ENCODE measurements around the gene NOSTRIN.

NOSTRIN gene

DNA sequence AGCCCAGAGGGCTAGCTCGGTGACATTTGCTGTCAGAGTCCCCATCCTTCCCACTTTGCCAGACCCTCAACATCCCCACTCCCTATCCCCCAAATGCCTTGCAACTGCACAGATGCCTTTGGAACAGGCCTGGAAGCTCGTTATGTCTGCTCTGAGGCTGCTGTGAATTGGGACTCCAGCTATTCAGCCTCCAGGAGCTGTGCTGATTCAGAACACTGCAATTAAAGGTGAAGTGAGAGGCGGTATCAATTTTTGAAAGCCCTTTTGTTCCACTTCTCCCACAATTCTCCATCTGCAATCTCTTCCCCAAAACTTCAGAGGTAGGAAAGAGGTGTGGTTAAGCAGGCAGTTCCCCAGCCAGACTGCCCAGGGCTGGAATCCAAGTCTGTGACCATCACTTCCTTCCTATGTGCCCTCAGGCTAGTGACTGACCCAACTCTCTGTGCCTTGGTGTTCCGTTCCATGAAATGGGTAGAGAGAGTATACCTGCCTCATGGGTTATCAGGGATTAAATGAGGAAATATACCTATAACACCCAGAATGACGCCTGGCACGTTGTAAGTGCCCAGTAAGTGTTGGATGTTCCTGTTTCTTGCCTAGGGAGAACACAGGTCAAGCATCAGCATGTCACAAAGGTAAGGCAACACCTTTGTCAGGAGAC lies 17.5 kb downstream of the NOSTRIN start:
- TF ChIP-seq SUZ12 (IDR thresholded peaks at IDR 0.05; ENCODE audit: extremely low read depth, insufficient read depth, insufficient read length) (no peak), YY1 (IDR thresholded peaks at IDR 0.05; ENCODE audit: insufficient read depth, insufficient read length) (no peak), ZNF274 (IDR thresholded peaks at IDR 0.05; ENCODE audit: low read depth, low read length) (no peak)

DNA sequence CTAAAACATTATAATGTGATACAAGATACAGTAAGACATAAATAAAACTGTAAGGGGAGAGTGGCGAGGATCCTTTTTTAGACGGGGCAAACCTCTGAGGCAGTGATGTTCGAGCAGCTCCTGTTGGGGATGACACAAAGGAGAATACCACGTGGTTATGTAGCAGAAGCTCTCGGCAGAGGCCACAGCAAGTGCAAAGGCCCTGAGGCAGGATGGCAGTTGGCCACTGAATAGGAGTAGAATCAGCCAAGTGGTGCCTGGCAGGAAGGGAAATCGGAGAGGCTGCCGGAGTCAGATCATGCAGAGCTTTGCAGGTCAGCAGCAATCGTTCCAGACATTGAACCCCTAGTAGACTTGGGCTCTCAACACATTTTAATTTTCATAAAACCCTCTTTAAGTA lies 19.1 kb downstream of the NOSTRIN start:
- Histone ChIP-seq H3K4me1 (ENCODE audit: insufficient read depth, insufficient read length) (peaks cover 3% of the 10 kb centered on the region), H3K4me3 (ENCODE audit: insufficient read length, low read depth) (no peak overlapping the region), H3K27me3 (ENCODE audit: insufficient read depth, insufficient read length) (no peaks in the 10 kb centered on the region), H3K36me3 (ENCODE audit: insufficient read depth, insufficient read length, low read length) (no peaks in the 10 kb centered on the region), H3K9ac (ENCODE audit: insufficient read length, low read depth) (no peak overlapping the region), H3K9me3 (ENCODE audit: insufficient read depth, low read length) (no peaks in the 10 kb centered on the region)
- DNase-seq (ENCODE audit: low read depth, low spot score), result no peak
- TF ChIP-seq ZNF274 (IDR thresholded peaks at IDR 0.05; ENCODE audit: low read depth, low read length) (no peak), YY1 (IDR thresholded peaks at IDR 0.05; ENCODE audit: insufficient read depth, insufficient read length) (no peak), SUZ12 (IDR thresholded peaks at IDR 0.05; ENCODE audit: extremely low read depth, insufficient read depth, insufficient read length) (no peak)

More for the DNA sequence above, 17.5 kb downstream of the NOSTRIN start:
- Histone ChIP-seq H3K36me3 (ENCODE audit: insufficient read depth, insufficient read length, low read length) (no peaks in the 10 kb centered on the region), H3K4me1 (ENCODE audit: insufficient read depth, insufficient read length) (peaks cover 3% of the 10 kb centered on the region), H3K4me3 (ENCODE audit: insufficient read length, low read depth) (no peak overlapping the region), H3K9me3 (ENCODE audit: insufficient read depth, low read length) (no peaks in the 10 kb centered on the region), H3K9ac (ENCODE audit: insufficient read length, low read depth) (no peak overlapping the region), H3K27me3 (ENCODE audit: insufficient read depth, insufficient read length) (no peaks in the 10 kb centered on the region)
- DNase-seq (ENCODE audit: low read depth, low spot score), result no peak

DNA sequence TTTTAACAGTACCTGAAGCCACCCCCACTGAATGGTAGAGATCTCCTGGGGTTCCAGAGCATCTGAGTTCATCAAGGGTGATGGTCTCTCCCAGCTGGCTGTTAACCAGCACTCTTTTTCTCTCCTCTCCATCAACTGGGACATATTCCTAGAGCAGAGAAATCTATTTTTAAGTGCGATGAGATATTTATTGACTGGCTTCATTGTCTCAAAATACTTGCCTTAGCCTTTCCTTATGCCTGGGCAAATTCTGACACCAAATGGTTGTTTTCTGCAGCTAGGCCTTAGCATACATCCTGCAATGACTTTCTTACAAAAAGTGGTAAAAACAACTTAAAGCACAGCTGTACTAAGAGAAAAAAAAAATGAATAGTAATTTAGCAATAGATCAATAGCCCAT lies 19.6 kb downstream of the NOSTRIN start:
- no peak for DNase-seq (ENCODE audit: low read depth, low spot score)
- no peaks in the 10 kb centered on the region for H3K9me3 ChIP-seq (ENCODE audit: insufficient read depth, low read length)

DNA sequence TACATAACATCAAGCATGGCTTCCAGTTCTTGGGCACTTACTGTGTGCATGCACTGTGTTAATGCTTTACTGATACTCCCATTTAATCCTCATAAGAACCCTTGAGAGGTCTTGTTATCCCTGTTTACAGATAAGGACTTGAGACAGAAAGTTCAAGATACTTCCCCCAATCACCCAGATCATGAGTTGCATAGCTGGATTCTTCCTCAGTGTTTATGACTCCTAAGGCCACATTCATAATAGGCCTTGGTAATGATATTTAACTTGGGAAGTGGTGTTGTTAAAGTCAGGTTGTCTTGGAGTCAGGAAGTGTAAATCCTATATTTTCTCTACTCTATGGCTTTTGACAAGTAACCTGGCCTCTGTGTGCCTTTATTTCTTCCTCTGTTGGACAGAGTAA lies 22.7 kb downstream of the NOSTRIN start:
- no peak overlapping the region for H3K4me3 ChIP-seq (ENCODE audit: insufficient read length, low read depth)
- DNase-seq (ENCODE audit: low read depth, low spot score), result no peak
- H3K4me1 ChIP-seq (ENCODE audit: insufficient read depth, insufficient read length), result peaks cover 3% of the 10 kb centered on the region
- no peak overlapping the region for H3K9ac ChIP-seq (ENCODE audit: insufficient read length, low read depth)
- no peaks in the 10 kb centered on the region for H3K36me3 ChIP-seq (ENCODE audit: insufficient read depth, insufficient read length, low read length)
- H3K9me3 ChIP-seq (ENCODE audit: insufficient read depth, low read length), result no peaks in the 10 kb centered on the region
- no peaks in the 10 kb centered on the region for H3K27me3 ChIP-seq (ENCODE audit: insufficient read depth, insufficient read length)
- no peak for TF ChIP-seq YY1 (IDR thresholded peaks at IDR 0.05; ENCODE audit: insufficient read depth, insufficient read length)
- TF ChIP-seq ZNF274 (IDR thresholded peaks at IDR 0.05; ENCODE audit: low read depth, low read length), result no peak
- no peak for TF ChIP-seq SUZ12 (IDR thresholded peaks at IDR 0.05; ENCODE audit: extremely low read depth, insufficient read depth, insufficient read length)

More for the DNA sequence above, 19.6 kb downstream of the NOSTRIN start:
- no peak for TF ChIP-seq ZNF274 (IDR thresholded peaks at IDR 0.05; ENCODE audit: low read depth, low read length)
- no peak for TF ChIP-seq YY1 (IDR thresholded peaks at IDR 0.05; ENCODE audit: insufficient read depth, insufficient read length)
- no peak for TF ChIP-seq SUZ12 (IDR thresholded peaks at IDR 0.05; ENCODE audit: extremely low read depth, insufficient read depth, insufficient read length)
- Histone ChIP-seq H3K4me1 (ENCODE audit: insufficient read depth, insufficient read length) (peaks cover 3% of the 10 kb centered on the region), H3K27me3 (ENCODE audit: insufficient read depth, insufficient read length) (no peaks in the 10 kb centered on the region), H3K36me3 (ENCODE audit: insufficient read depth, insufficient read length, low read length) (no peaks in the 10 kb centered on the region), H3K9ac (ENCODE audit: insufficient read length, low read depth) (no peak overlapping the region), H3K4me3 (ENCODE audit: insufficient read length, low read depth) (no peak overlapping the region)

DNA sequence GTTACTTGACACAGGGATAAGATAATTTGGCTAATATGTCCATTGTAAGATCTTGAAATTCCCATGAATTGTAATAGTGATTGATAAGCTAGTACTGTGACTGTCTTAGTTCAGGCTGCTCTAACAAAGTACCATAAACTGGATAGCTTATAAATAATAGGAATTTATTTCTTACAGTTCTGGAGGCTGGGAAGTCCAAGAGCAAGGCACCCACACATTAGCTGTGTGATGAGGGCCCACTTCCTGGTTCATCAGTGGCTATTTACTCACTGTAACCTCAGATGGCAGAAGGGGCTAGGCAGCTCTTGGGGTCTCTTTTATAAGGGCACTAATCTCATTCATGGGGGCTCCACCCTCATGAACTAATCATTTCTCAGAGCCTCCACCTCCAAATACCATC lies 28.5 kb downstream of the NOSTRIN start:
- Histone ChIP-seq H3K9ac (ENCODE audit: insufficient read length, low read depth) (no peak overlapping the region), H3K9me3 (ENCODE audit: insufficient read depth, low read length) (peaks cover 4% of the 10 kb centered on the region; the same call in 1 of the 2 replicates), H3K4me3 (ENCODE audit: insufficient read length, low read depth) (no peak overlapping the region), H3K4me1 (ENCODE audit: insufficient read depth, insufficient read length) (no peaks in the 10 kb centered on the region), H3K27me3 (ENCODE audit: insufficient read depth, insufficient read length) (no peaks in the 10 kb centered on the region), H3K36me3 (ENCODE audit: insufficient read depth, insufficient read length, low read length) (no peaks in the 10 kb centered on the region)
- TF ChIP-seq ZNF274 (IDR thresholded peaks at IDR 0.05; ENCODE audit: low read depth, low read length), result no peak
- DNase-seq (ENCODE audit: low read depth, low spot score), result no peak

DNA sequence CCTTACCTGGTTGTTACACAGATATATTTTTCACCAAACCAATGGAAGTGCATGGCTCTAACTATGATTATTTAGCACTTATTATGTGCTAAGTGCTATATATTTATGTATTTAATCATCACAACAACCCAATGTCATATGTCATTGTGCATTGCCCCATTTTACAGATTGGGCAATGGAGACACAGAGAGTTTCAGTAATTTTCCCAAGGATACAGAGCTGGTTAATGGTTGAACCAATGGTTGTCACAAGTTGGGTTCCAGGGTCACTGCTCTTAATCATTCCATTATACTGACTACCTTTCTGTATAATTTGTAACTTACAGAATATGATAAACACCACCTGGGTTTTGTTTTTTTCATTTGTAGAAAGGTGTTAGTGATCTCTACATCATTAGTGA lies 29.2 kb downstream of the NOSTRIN start:
- H3K9ac ChIP-seq (ENCODE audit: insufficient read length, low read depth), result no peak overlapping the region
- no peaks in the 10 kb centered on the region for H3K4me1 ChIP-seq (ENCODE audit: insufficient read depth, insufficient read length)
- no peaks in the 10 kb centered on the region for H3K27me3 ChIP-seq (ENCODE audit: insufficient read depth, insufficient read length)
- H3K36me3 ChIP-seq (ENCODE audit: insufficient read depth, insufficient read length, low read length), result no peaks in the 10 kb centered on the region
- peaks cover 4% of the 10 kb centered on the region; the same call in 1 of the 2 replicates for H3K9me3 ChIP-seq (ENCODE audit: insufficient read depth, low read length)
- DNase-seq (ENCODE audit: low read depth, low spot score), result no peak
- TF ChIP-seq ZNF274 (IDR thresholded peaks at IDR 0.05; ENCODE audit: low read depth, low read length), result no peak
- no peak for TF ChIP-seq YY1 (IDR thresholded peaks at IDR 0.05; ENCODE audit: insufficient read depth, insufficient read length)
- TF ChIP-seq SUZ12 (IDR thresholded peaks at IDR 0.05; ENCODE audit: extremely low read depth, insufficient read depth, insufficient read length), result no peak
- H3K4me3 ChIP-seq (ENCODE audit: insufficient read length, low read depth), result no peak overlapping the region

DNA sequence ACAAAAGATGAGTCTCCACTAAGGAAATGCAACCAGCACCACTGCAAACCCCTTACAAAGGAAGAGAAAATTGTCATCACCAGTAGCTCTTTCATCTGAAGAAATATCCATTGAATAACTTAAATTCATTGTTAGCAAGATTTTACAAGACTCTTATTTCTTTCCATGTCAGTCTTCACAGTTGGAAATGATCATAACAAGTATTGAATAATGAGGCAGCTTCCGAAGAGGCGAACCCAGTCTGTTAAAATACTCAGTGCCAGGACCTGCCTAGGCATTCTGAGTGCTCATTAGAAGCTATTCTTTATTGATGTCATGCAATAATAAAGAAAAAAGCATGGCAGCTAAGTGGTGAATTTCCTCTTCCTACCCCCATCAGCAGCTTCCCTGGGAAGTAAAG lies 33.5 kb downstream of the NOSTRIN start:
- H3K9ac ChIP-seq (ENCODE audit: insufficient read length, low read depth), result no peak overlapping the region
- no peaks in the 10 kb centered on the region for H3K4me1 ChIP-seq (ENCODE audit: insufficient read depth, insufficient read length)
- no peaks in the 10 kb centered on the region for H3K36me3 ChIP-seq (ENCODE audit: insufficient read depth, insufficient read length, low read length)
- peaks cover 3% of the 10 kb centered on the region; the same call in 1 of the 2 replicates for H3K9me3 ChIP-seq (ENCODE audit: insufficient read depth, low read length)
- no peak for DNase-seq (ENCODE audit: low read depth, low spot score)
- no peak overlapping the region for H3K4me3 ChIP-seq (ENCODE audit: insufficient read length, low read depth)
- TF ChIP-seq ZNF274 (IDR thresholded peaks at IDR 0.05; ENCODE audit: low read depth, low read length) (no peak), SUZ12 (IDR thresholded peaks at IDR 0.05; ENCODE audit: extremely low read depth, insufficient read depth, insufficient read length) (no peak), YY1 (IDR thresholded peaks at IDR 0.05; ENCODE audit: insufficient read depth, insufficient read length) (no peak)
- H3K27me3 ChIP-seq (ENCODE audit: insufficient read depth, insufficient read length), result no peaks in the 10 kb centered on the region

Data from NT2/D1 (cell line).